Embryonic facial prominence (tissue), 1 donor: ENCODE measurements around the gene VEPH1.

Source experiments
- DNase-seq: peaks from one replicate; pipeline ENCODE4 v3.0.0-alpha.2; 2016; ENCODE audit errors: extremely low spot score

VEPH1 gene

DNA sequence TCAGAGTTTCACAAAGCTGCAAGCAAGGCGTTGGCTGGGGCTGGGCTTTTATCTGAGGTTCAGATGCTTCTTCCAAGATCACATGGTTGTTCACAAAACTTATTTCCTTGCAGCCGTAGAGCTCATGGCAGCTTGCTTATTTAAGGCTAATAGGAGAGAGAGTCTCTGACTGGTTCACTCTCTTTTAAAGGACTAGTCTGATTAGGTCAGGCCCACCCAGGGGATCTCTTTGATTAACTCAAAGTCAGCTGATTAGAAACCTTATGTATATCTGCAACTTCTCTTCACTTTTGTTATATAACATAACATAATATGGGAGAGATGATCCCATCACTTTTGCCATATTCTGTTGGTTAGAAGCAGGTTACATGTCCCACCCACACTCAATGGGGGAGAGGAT lies 243.4 kb downstream of the VEPH1 start:
- no peak for DNase-seq

DNA sequence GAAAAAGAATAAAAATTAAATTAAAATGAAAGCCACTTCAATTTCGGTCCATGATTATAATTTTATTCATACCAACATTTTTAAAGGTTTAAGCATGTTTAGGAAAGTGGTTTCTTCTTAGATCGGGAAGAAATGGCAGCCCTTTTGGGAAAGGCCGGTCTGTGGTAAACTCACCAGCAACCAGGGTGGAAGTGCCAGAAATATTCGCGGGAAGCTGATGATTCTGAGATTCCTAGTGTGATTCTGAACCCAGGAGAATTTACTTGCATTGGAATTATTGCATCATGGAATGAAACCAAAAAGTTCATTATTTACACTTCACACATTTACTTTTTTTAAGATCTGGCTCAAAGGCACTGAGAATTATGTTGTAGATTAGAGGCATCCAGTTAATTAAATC lies 246.1 kb downstream of the VEPH1 start:
- no peak for DNase-seq

DNA sequence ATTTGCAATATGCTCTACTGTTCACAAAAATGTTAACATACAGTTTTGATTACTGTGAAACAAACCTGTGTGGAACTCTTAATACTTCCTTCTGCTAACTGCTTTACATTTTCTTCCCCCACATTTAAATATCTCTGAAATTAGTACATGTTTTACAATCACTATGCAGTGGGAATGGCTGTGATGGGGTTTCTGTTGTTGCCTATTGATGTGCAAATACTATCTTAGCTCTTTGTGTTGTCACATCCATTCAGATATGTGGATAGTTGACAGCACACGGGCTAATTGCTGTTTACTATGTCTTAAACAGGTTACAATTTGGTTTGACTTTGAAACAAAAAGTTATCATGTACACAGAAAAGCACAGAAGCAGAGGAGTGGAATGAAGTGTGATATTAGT lies 247.4 kb downstream of the VEPH1 start:
- DNase-seq: no peak

DNA sequence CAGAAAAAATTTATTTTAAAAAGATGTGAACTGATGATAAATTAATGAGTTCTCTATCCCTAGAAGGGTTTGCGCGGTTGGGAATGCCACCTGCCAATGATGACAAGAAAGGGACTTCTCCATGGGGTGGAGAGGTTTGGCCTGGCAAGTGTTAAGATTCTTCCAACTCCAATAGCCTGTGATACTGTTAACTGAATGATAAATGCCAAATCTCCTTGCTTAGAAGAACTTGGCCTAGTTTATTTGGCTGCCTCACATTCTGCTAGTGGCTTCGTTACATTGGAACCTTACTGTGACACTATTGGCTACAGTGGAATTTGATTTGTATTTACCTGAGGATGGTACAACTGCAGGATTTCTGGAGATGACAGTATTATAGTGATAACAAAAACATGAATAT lies 251.5 kb downstream of the VEPH1 start:
- DNase-seq: no peak

DNA sequence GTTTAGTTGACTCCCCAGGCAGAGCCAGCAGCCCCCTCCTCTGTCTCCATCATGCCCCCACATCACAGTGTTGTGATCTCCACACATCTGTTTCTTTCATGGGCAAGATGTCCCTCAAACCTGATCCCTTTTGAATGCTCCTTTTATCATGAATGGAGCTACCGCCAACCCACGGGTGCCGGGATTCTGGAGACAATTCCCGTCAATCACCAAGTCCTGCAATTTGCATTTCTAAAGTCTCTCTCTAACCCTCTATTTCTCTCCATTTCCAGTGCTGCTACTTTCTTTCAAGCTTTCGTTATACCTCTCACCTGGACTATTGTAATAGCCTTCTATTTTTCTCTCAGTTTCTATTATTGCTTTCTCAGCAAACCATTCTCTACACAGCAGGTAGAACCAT lies 253.6 kb downstream of the VEPH1 start:
- no peak for DNase-seq

DNA sequence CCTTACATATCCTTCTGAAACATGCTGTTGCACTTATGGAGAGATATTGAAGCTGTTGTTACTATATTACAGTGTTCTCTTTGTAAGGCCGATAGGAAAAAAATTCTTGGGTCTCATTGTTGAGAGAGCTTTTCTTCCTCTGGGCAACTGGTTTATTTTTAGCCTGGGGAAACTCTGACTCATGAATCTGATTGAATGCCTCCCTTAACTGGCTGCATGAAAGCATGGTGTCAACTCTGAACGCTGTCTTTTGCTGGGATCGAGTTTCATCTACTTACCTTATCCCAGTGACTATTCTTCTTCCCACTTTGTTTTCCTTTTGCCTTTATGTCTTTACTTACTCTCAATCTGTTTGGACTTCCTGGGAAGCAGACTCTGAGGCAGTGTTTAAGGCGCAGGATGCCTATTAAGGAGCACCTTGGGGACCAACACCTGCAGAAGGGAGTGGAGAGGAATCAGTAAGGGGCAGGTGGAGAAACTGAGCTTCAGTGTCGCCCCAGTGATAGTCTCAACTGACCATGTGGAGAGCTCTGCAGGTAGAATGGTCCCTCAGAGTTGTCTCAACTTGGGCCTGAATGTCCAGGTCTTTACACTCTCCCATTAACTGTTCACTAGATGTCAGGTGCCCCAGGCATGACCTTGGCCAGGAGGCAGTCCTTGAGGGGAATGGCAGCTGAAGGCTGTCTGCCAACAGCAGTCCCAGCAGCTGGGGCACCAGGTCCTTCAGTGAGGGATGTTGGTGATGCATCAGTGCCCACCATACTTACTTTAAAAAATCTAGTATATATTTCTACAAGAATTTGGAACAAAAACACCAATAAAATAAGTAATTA lies 254.4 kb downstream of the VEPH1 start:
- DNase-seq: no peak

DNA sequence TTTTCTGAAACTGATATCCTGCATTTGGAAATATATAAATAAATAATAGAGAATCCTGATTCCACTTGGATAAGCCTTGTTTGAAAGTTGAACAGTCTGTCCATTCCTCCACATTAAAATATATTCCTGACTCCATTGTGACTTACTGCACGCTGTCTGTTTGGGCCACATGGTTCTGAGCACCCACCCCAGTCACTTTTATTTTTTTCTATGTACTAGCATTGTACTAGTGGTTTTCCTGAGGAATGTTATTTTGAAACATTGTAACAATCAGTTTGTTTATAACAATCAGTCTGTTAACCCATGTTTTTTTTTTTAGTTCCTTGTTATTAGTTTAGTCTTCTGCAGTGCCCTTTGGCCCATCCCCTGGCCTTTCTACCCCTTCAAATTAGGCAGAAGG lies 255.8 kb downstream of the VEPH1 start:
- no peak for DNase-seq

DNA sequence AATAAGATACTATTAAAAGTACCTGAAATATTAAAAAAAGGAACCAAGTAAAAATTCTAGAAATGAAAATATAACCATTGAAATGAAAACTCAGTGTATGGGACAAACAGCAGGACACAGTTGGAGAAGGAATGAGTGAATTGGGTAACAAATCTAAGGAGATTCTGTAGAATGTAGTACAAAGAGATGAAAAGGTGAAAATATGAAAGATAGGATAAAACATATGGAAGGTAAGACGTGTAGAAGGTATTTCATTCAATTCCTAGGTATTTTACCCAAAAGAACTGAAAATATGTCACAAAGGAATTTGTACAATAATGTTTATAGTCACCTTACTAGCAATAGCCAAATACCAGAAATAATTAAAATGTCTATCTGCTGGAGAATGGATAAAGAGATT lies 260.4 kb downstream of the VEPH1 start:
- DNase-seq: no peak

DNA sequence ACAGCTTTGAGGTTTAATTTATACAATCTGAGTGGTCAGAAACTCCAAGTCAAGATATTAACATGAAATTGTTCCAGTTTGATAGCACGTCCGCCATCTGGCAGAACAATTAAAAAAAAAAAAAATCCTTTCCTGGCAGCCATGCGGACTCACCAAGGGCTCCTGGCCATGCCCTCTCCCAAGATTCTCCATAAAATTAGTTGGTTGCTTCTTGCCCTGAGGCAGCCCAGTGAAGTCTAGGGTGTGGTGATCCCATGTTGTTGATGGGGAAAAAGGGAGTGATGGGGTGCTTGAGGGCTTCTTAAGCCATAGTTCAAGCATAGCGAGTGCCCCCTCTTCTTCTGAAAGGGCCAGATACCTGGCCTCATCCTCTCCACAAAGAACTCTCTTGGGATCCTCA lies 261.6 kb downstream of the VEPH1 start:
- DNase-seq: no peak

DNA sequence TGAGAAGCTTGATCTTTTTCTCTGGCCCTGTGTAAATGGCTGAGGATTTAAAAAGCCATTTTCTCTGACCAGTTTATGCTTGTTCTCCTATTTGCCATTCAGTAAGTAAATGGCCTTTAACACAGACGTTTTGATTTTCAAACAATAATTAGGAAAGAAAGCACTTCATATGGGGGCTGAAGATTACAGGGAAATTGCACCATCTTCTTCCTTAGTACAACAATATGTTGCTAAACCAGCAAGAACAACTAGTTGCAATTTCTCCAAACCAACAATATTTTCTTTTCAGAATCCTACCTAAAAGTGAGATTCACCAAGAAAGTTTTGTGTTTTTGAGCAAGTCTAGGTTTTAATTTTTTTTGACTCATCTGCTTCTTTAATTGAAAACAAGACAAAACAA lies 262.8 kb downstream of the VEPH1 start:
- DNase-seq: no peak

DNA sequence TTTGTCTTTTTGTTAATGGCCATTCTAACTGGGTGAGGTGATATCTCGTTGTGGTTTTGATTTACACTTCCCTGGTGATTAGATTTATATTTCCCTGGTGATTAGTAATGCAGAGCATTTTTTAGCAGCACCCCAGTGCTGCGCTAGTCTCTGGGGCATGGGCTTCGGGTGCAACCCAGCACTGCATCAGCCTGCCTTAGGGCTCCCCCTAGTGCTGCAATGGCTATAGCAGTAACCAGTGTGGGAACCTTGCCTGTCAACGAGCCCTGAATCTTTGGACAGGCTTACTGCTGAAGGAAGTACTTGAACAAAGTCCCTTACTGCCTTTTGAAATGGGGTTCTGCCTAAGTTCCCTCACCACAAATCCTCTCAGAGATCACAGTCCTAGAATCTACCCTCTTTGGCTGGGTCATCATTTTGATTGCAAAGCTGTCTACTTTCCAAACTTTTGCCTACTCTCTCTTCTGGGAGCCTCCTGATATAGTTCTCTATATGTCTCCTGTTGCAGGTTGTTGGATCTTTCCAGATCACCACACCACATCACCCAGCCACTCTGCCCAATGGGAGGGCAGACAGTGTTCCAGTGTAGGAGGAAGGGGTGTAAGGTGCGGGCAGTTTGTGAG lies 264.0 kb downstream of the VEPH1 start:
- no peak for DNase-seq

DNA sequence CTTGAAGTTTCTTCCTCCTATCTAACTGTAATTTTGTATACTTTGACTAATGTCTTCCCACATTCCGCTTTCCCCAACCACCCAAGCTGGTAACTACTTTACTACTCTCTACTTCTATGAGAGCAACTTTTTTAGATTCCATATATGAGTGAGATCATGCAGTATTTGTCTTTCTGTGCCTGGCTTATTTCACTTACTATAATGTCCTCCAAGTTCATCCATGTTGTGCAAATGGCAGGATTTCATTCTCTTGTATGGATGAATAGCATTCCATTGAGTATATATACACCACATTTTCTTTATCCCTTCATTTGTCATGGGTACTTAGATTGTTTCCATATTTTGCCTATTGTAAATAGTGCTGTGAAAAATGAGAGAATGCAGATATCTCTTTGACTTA lies 264.8 kb downstream of the VEPH1 start:
- DNase-seq: no peak

DNA sequence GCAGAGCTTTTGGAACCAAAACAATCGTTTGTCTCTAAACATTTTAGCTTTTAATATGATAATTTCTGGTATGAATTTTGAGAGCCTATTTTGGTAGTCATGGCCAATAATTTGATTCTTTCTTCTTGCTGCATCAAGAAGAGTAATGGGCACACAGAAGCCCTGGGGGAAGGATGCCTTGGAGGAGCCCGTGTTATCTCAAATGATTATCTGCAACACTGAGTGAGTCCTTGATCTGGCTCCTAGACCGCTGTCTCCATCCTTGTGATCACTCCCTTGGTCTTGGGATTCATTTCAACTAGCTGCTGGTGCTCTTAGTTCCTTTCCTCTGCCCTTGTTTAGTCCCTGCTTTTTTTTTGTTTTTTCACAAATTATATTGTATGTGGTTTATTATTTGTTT lies 265.3 kb downstream of the VEPH1 start:
- DNase-seq: no peak

DNA sequence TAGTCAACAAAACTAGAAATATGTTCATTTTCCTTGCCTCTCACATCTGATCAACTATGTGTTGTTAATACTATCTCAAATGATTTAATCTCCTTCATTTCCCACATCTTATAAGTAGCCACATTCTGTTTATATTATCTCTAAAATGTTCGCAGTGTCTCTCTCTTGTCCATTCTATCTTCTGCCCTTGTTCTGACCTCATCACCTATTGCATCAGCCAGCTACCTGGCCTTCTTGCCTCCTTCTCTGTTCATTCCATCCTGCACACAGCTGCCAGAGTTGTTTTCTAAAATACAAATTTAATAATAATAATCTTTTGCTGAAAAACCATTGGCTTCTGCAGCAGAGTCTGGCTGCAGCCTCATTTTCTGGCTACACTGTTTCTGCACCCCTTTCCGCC lies 267.9 kb downstream of the VEPH1 start:
- DNase-seq: no peak

DNA sequence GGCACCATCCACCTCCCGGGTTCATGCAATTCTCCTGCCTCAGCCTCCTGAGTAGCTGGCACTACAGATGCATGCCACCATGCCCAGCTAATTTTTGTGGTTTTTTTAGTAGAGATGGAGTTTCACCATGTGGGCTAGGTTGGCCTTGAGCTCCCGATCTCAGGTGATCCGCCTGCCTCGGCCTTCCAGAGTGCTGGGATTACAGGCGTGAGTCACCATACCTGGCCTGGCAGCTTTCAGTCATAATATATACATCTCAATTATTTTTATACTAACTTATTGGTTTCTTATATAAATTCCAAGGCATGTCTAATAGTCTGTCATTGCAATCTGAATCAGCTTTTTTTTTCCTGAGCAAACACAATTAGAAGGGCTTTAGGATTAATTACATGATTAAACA lies 269.3 kb downstream of the VEPH1 start:
- no peak for DNase-seq

DNA sequence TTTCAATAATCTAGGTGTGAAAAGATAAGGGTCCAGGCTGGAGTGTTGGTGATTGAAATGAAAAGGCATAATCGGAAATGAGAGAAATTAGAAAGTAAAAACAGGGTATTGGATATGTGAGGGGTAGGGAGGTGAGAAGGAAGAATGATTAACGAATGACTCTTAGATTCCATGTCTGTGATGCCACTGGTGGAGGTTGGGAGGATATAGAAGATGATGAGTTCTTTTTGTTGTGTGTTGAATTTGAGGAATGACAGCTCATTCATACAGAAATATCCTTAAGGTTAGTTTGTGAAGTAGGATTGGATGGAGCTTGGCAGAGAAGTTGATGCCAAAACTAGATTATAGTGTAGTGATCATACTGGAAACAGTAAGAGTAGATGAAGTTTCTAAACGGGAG lies 271.1 kb downstream of the VEPH1 start:
- DNase-seq: no peak

DNA sequence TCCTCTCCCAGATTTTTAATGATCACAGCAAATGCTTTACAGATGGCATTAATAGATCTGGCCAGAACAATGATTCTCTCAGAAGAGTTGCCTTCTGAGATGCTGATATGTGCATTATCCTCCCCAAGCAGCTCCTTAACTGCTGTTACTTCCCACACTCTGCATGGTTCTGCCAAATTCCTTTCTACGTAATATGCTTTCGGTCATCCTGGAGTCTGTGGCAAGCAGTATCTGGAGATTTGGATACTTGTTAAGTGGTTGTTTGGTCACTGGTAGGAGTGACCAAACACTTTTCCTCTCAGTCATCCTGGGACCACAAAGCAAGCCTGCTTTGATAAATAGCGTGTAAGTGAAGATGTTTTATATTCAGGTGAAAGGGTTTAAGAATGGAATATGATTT lies 272.1 kb downstream of the VEPH1 start:
- DNase-seq: no peak

DNA sequence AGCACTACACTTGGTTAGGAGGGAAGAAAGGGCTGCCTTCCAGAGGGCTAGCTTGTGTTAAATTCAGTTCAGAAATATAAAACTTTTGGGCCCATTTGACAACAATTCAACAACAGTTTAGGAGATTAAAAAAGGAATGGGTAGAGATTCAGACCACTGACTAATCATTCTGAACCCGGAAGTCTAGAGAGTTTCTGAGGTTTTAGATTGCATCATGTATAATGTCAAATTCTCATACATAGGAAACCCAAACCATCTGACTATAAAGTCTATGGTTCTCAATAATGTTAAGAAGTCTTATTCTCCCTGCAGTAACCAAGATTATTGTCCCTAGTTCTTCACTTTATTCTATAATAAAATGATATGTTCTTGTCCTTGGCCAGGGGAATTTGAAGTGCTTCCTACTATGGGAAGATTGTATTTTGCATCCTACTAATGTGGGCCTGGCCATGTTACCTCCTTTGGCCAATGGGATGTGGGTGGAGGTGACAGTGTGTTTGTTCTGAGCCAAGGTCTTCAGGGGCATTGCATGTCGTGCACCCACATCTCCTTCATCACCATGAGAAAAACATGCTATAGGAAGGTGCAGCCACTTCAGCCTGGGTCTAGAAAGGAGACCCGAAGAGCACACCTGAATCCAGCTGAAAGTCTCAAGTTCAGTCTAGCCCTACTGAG lies 276.9 kb downstream of the VEPH1 start:
- DNase-seq: no peak

DNA sequence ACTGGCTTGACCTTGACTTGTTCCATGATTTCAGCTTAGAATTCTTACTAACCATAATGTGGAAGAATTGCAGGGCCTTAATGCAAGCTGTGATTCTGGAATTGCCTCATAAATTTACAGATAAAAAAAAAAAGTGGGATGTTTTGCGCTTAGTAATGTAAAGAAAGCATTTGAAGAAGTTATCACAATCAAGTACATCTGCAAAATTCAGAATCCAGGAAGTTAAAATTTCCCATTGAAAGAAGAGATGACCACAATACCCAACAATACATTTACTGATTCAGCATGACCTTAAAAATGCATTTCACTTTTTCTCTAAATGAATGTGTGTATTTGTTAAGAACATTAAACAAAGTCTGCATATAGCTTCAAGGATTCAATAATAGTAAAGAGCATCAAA lies 278.2 kb downstream of the VEPH1 start:
- DNase-seq: no peak

DNA sequence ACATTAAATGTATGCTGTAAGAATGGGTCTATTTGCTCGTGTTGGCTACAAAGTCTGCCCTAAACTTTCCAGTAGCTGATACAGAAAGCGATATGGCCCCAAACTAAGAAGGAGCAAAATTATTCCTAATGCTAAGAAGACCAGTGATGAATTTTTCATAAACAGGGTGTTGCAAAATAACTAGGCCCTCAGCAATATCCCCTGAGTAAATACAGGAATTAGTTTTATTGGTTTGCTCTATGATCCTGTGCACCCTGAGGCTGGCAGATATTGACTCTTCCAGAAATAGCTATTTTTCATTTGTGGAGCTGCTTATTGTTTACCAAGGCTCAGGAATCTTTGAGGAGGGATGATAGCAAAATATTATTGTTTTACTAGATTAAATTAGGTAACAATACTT lies 282.3 kb downstream of the VEPH1 start:
- DNase-seq: no peak

DNA sequence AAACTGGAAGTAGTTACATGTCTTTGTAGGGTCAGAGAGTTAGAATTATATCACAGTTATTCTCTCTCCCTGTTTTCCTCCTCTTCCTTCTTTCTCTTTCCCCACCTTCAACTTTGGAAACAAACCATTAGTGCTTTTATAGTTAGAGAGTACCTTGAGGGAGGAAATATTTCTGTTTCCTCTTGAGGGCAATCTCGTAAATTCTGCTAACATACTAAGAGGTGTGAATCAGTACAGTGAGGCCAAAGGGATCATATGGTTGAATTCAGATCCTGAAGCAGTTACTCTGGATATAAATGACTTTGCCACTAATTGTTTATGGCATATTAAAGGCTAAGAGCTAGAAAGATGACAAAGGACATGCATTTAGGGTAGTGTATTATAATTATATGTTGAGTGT lies 283.0 kb downstream of the VEPH1 start:
- DNase-seq: no peak

DNA sequence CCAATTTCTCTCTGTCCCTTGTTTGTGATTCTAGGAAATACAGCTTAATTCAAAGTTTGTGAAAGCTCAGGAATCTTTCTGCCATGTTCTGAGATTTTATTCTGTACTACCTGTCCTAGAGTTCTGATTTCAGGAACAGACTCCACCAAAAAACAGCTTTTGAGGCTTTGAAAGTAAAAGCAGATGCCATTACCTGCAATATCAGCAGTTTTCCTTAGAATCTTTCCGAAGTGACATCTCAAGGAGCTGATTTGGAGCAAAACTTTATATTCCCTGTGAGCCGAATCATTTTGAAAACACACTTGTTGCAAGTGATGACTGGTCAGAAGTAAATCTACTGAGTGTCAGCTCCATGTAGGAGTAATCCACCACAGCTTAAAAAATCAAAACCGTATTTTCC lies 284.0 kb downstream of the VEPH1 start:
- DNase-seq: no peak
